Activated CD4-positive, alpha-beta T cell treated with anti-CD3 and anti-CD28 coated beads, Interleukin-2, amount 10 ng/mL, durations not matched to agents 7 days and 5 days (primary cell): Measurements from ENCODE around the gene NSUN2. TPM values are rescaled to one million over a fixed set of nuclear protein-coding genes. Genes with fewer than 3 reads are reported as not detected.
"Not testable (repeated sequence)": the region's sequence is repeated elsewhere in the genome, so short reads cannot be mapped to it uniquely, and the experiment has no call there.

ENCODE experiments used
- CTCF ChIA-PET: fragments of 350-600 bp; sonication (Branson Sonifier 250); formaldehyde crosslinking; loops from one replicate; lab custom pipeline; 2021; ENCODE audit warnings: antibody characterized with exemption; lab: Charles Lee
- POLR2A ChIA-PET: fragments of 350-600 bp; sonication (Branson Sonifier 250); formaldehyde crosslinking; loops from one replicate; lab custom pipeline; 2021; ENCODE audit warnings: antibody characterized with exemption; lab: Charles Lee
- DNase-seq: peaks from one replicate; pipeline ENCODE4 v3.0.0-alpha.2; 2020
- H3K27ac Mint-ChIP-seq: one replicate; pipeline ENCODE4 v1.8.0; 2021; ENCODE audit warnings: mild to moderate bottlenecking, moderate library complexity, mixed read lengths
- H3K27me3 Mint-ChIP-seq: one replicate; pipeline ENCODE4 v1.8.0; 2021; ENCODE audit warnings: mixed read lengths
- H3K36me3 Mint-ChIP-seq: one replicate; pipeline ENCODE4 v1.8.0; 2021; ENCODE audit warnings: low read depth, mixed read lengths
- H3K4me1 Mint-ChIP-seq: one replicate; pipeline ENCODE4 v1.8.0; 2021; ENCODE audit warnings: mixed read lengths
- H3K4me3 Mint-ChIP-seq: one replicate; pipeline ENCODE4 v1.8.0; 2021; ENCODE audit warnings: mild to moderate bottlenecking, moderate library complexity, mixed read lengths
- H3K9me3 Mint-ChIP-seq: one replicate; pipeline ENCODE4 v1.8.0; 2021; ENCODE audit warnings: mixed read lengths
- total RNA-seq, 2 experiments: library from RNA; stranded (reverse); gene quantifications; one replicate each; pipeline ENCODE4 v1.2.3, GENCODE V29; 2021

NSUN2 gene
- total RNA-seq, 2 experiments from 2014 or later, result 67.1 to 74.5 TPM

GRCh38 chr5:6572825-6573380, 59.9 kb downstream of the NSUN2 start:
- Mint-ChIP-seq H3K27me3 (no peaks in the 10 kb centered on the region), H3K36me3 (no peaks in the 10 kb centered on the region), H3K4me3 (no peak overlapping the region), H3K9me3 (no peaks in the 10 kb centered on the region), H3K27ac (no peak overlapping the region), H3K4me1 (no peaks in the 10 kb centered on the region)
- ChIA-PET POLR2A (no interaction called here), CTCF (no interaction called here)
- DNase-seq, result no peak

GRCh38 chr5:6572086-6572824, 60.6 kb downstream of the NSUN2 start:
- no peak for DNase-seq
- no peaks in the 10 kb centered on the region for H3K4me1 Mint-ChIP-seq
- CTCF ChIA-PET, result no interaction called here
- H3K27ac Mint-ChIP-seq, result no peak overlapping the region
- no peaks in the 10 kb centered on the region for H3K27me3 Mint-ChIP-seq
- H3K9me3 Mint-ChIP-seq, result no peaks in the 10 kb centered on the region
- POLR2A ChIA-PET, result no interaction called here
- no peaks in the 10 kb centered on the region for H3K36me3 Mint-ChIP-seq
- no peak overlapping the region for H3K4me3 Mint-ChIP-seq

- DNase-seq, CTCF ChIA-PET, H3K27ac Mint-ChIP-seq, POLR2A ChIA-PET, H3K4me1 Mint-ChIP-seq, H3K4me3 Mint-ChIP-seq, H3K36me3 Mint-ChIP-seq, H3K27me3 Mint-ChIP-seq, H3K9me3 Mint-ChIP-seq: not testable (repeated sequence)
These were observed 61.2 kb downstream of the NSUN2 start for GRCh38 chr5:6571607-6572006.

GRCh38 chr5:6570530-6570929, 62.3 kb downstream of the NSUN2 start:
- DNase-seq, result no peak
- no peak overlapping the region for H3K27ac Mint-ChIP-seq
- no peaks in the 10 kb centered on the region for H3K27me3 Mint-ChIP-seq
- no peaks in the 10 kb centered on the region for H3K36me3 Mint-ChIP-seq
- no peak overlapping the region for H3K4me3 Mint-ChIP-seq
- H3K9me3 Mint-ChIP-seq, result no peaks in the 10 kb centered on the region
- no peaks in the 10 kb centered on the region for H3K4me1 Mint-ChIP-seq
- POLR2A ChIA-PET, result no interaction called here
- CTCF ChIA-PET, result no interaction called here

- Mint-ChIP-seq H3K27ac (no peak overlapping the region), H3K4me3 (no peak overlapping the region), H3K4me1 (no peaks in the 10 kb centered on the region), H3K9me3 (no peaks in the 10 kb centered on the region), H3K36me3 (no peaks in the 10 kb centered on the region), H3K27me3 (peaks cover 4% of the 10 kb centered on the region)
- DNase-seq, result no peak
- ChIA-PET POLR2A (no interaction called here), CTCF (no interaction called here)
These were observed 64.0 kb downstream of the NSUN2 start for GRCh38 chr5:6568889-6569288.

GRCh38 chr5:6568383-6568782, 64.5 kb downstream of the NSUN2 start:
- CTCF ChIA-PET, result no interaction called here
- POLR2A ChIA-PET, result no interaction called here
- no peak overlapping the region for H3K27ac Mint-ChIP-seq

GRCh38 chr5:6567835-6568234, 65.0 kb downstream of the NSUN2 start:
- Mint-ChIP-seq H3K4me3 (no peak overlapping the region), H3K27me3 (peaks cover 11% of the 10 kb centered on the region), H3K27ac (no peak overlapping the region), H3K9me3 (no peaks in the 10 kb centered on the region), H3K36me3 (no peaks in the 10 kb centered on the region), H3K4me1 (no peaks in the 10 kb centered on the region)
- POLR2A ChIA-PET, result no interaction called here
- CTCF ChIA-PET, result no interaction called here
- no peak for DNase-seq

More at GRCh38 chr5:6568383-6568782, 64.5 kb downstream of the NSUN2 start:
- Mint-ChIP-seq H3K27me3 (peaks cover 7% of the 10 kb centered on the region), H3K9me3 (no peaks in the 10 kb centered on the region), H3K4me3 (no peak overlapping the region), H3K36me3 (no peaks in the 10 kb centered on the region), H3K4me1 (no peaks in the 10 kb centered on the region)
- no peak for DNase-seq

GRCh38 chr5:6567068-6567467, 65.8 kb downstream of the NSUN2 start:
- Mint-ChIP-seq H3K9me3 (no peaks in the 10 kb centered on the region), H3K27ac (no peak overlapping the region), H3K4me1 (no peaks in the 10 kb centered on the region), H3K36me3 (no peaks in the 10 kb centered on the region), H3K4me3 (no peak overlapping the region), H3K27me3 (peaks cover 13% of the 10 kb centered on the region)
- ChIA-PET POLR2A (interaction anchor here (0.6 kb wide), 1 partner anchor 1156 kb away, joined by 3 read pairs; no protein-coding TSS in a partner anchor), CTCF (interaction anchor here (0.7 kb wide), 1 partner anchor 28 kb away, joined by 3 read pairs; no protein-coding TSS in a partner anchor)
- no peak for DNase-seq

GRCh38 chr5:6565492-6565891, 67.4 kb downstream of the NSUN2 start:
- peaks cover 21% of the 10 kb centered on the region for H3K27me3 Mint-ChIP-seq
- H3K4me3 Mint-ChIP-seq, result no peak overlapping the region

GRCh38 chr5:6557807-6558575, 74.9 kb downstream of the NSUN2 start:
- no peak for DNase-seq
- Mint-ChIP-seq H3K27ac (no peak overlapping the region), H3K4me1 (no peaks in the 10 kb centered on the region), H3K27me3 (peaks cover 19% of the 10 kb centered on the region), H3K9me3 (no peaks in the 10 kb centered on the region), H3K4me3 (no peak overlapping the region), H3K36me3 (no peaks in the 10 kb centered on the region)
- CTCF ChIA-PET, result no interaction called here
- POLR2A ChIA-PET, result no interaction called here

More at GRCh38 chr5:6565492-6565891, 67.4 kb downstream of the NSUN2 start:
- ChIA-PET CTCF (no interaction called here), POLR2A (no interaction called here)
- no peak for DNase-seq
- Mint-ChIP-seq H3K9me3 (no peaks in the 10 kb centered on the region), H3K4me1 (no peaks in the 10 kb centered on the region), H3K27ac (no peak overlapping the region), H3K36me3 (no peaks in the 10 kb centered on the region)

- peaks cover 15% of the 10 kb centered on the region for H3K27me3 Mint-ChIP-seq
- H3K4me1 Mint-ChIP-seq, result no peaks in the 10 kb centered on the region
- no peak overlapping the region for H3K4me3 Mint-ChIP-seq
- no peak overlapping the region for H3K27ac Mint-ChIP-seq
- no peaks in the 10 kb centered on the region for H3K36me3 Mint-ChIP-seq
- no peak for DNase-seq
- ChIA-PET POLR2A (no interaction called here), CTCF (no interaction called here)
- H3K9me3 Mint-ChIP-seq, result no peaks in the 10 kb centered on the region
These were observed 76.1 kb downstream of the NSUN2 start for GRCh38 chr5:6556802-6557102.

- no peaks in the 10 kb centered on the region for H3K36me3 Mint-ChIP-seq
- CTCF ChIA-PET, result interaction anchor here (1.2 kb wide), 1 partner anchor 14 kb away, joined by 3 read pairs; no protein-coding TSS in a partner anchor
- DNase-seq, result no peak
- peaks cover 11% of the 10 kb centered on the region for H3K27me3 Mint-ChIP-seq
- H3K4me3 Mint-ChIP-seq, result no peak overlapping the region
- POLR2A ChIA-PET, result no interaction called here
- H3K27ac Mint-ChIP-seq, result no peak overlapping the region
- H3K4me1 Mint-ChIP-seq, result no peaks in the 10 kb centered on the region
- H3K9me3 Mint-ChIP-seq, result no peaks in the 10 kb centered on the region
These were observed 76.6 kb downstream of the NSUN2 start for GRCh38 chr5:6556089-6556801.

- Mint-ChIP-seq H3K27me3 (peaks cover 4% of the 10 kb centered on the region), H3K4me3 (no peak overlapping the region), H3K9me3 (no peaks in the 10 kb centered on the region), H3K27ac (no peak overlapping the region), H3K36me3 (no peaks in the 10 kb centered on the region), H3K4me1 (no peaks in the 10 kb centered on the region)
- no peak for DNase-seq
- CTCF ChIA-PET, result interaction anchor here (0.6 to 1.2 kb wide), 2 partner anchors 12 to 39 kb away, joined by 3 read pairs; no protein-coding TSS in a partner anchor
- POLR2A ChIA-PET, result no interaction called here
These were observed 78.0 kb downstream of the NSUN2 start for GRCh38 chr5:6554812-6555211.
